Neural progenitor cell (in vitro differentiated cells): ENCODE data around the gene USP17L15. TPM values are rescaled to one million over a fixed set of nuclear protein-coding genes. Genes with fewer than 3 reads are reported as not detected.
A peak's percentile ranks its signal among the peaks of the same experiment; 100 is the strongest.
"Not testable (repeated sequence)": the region's sequence is repeated elsewhere in the genome, so short reads cannot be mapped to it uniquely, and the experiment has no call there.

ENCODE experiments used
- DNase-seq: peaks from one replicate; pipeline ENCODE4 v3.0.0-alpha.2; 2016; ENCODE audit warnings: low spot score
- H2AFZ ChIP-seq: fragments of 200-600 bp; sonication (generic); replicated peaks from 2 replicates; pipeline ENCODE4 v1.6.1; 2016; ENCODE audit warnings: antibody characterized with exemption
- H3F3A ChIP-seq: fragments of 200-600 bp; sonication (generic); 2 replicates; pipeline ENCODE4 v1.6.1; 2016; ENCODE audit warnings: antibody characterized with exemption, low read depth
- H3K27ac ChIP-seq: fragments of 200-600 bp; sonication (generic); 2 replicates; pipeline ENCODE4 v1.5.1; 2016; ENCODE audit warnings: mild to moderate bottlenecking
- H3K27me3 ChIP-seq: fragments of 200-600 bp; sonication (generic); 2 replicates; pipeline ENCODE4 v1.6.1; 2016; ENCODE audit warnings: mild to moderate bottlenecking, moderate library complexity
- H3K36me3 ChIP-seq: fragments of 200-600 bp; sonication (generic); 2 replicates; pipeline ENCODE4 v1.5.1; 2016
- H3K4me1 ChIP-seq: fragments of 200-600 bp; sonication (generic); 2 replicates; pipeline ENCODE4 v1.6.1; 2016; ENCODE audit warnings: mixed run types
- H3K4me2 ChIP-seq: fragments of 200-600 bp; sonication (generic); 2 replicates; pipeline ENCODE4 v1.6.1; 2016
- H3K4me3 ChIP-seq: fragments of 200-600 bp; sonication (generic); 2 replicates; pipeline ENCODE4 v1.5.1; 2016
- H3K79me2 ChIP-seq: fragments of 200-600 bp; sonication (generic); 2 replicates; pipeline ENCODE4 v1.6.1; 2016; ENCODE audit warnings: low read depth
- H3K9ac ChIP-seq: fragments of 200-600 bp; sonication (generic); 2 replicates; pipeline ENCODE4 v1.6.1; 2016
- H3K9me3 ChIP-seq: fragments of 200-600 bp; sonication (generic); 2 replicates; pipeline ENCODE4 v1.5.1; 2016; ENCODE audit warnings: low read depth
- H4K20me1 ChIP-seq: fragments of 200-600 bp; sonication (generic); 2 replicates; pipeline ENCODE4 v1.6.1; 2016; ENCODE audit warnings: low read depth
- H3K27ac Mint-ChIP-seq: 3 replicates; pipeline ENCODE4 v1.8.0; 2021; ENCODE audit warnings: mixed read lengths
- H3K27me3 Mint-ChIP-seq: 2 replicates; pipeline ENCODE4 v1.8.0; 2022; ENCODE audit warnings: low read depth, mild to moderate bottlenecking, inconsistent platforms, moderate library complexity, mixed read lengths; ENCODE audit not compliant: insufficient read depth
- H3K36me3 Mint-ChIP-seq: 3 replicates; pipeline ENCODE4 v1.8.0; 2021; ENCODE audit warnings: mixed read lengths
- H3K4me1 Mint-ChIP-seq: 3 replicates; pipeline ENCODE4 v1.8.0; 2021; ENCODE audit warnings: mixed read lengths
- H3K4me3 Mint-ChIP-seq: 3 replicates; pipeline ENCODE4 v1.8.0; 2021; ENCODE audit warnings: mild to moderate bottlenecking, moderate library complexity, mixed read lengths
- H3K9me3 Mint-ChIP-seq: 3 replicates; pipeline ENCODE4 v1.8.0; 2020; ENCODE audit warnings: mixed read lengths
- total RNA-seq: library from RNA; depleted of rRNA; stranded (reverse); fragments of >200 nt; gene quantifications from 2 replicates; pipeline ENCODE4 v1.2.3, GENCODE V29; 2015; ENCODE audit warnings: low replicate concordance

Gene USP17L15
- total RNA-seq, 1 donor from 2014 or later = not detected

DNA sequence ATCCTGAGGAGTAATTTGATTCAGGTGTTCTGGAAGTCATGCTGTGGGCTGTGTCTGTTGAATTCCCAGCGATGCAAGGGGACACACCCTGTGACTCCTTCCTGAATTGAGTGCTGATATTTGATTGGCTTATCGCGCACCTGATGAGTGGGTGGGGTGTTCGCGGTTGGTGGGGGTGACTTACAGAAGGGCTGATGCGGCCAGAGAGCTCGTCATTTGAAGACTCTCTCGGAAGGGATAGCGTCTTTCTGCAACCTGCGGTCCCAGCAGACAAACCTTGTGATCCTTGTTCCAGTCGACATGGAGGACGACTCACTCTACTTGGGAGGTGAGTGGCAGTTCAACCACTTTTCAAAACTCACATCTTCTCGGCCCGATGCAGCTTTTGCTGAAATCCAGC lies 9.4 kb downstream of the USP17L15 start, which contains the start of gene USP17L17:
Gene USP17L17, plus strand, starts transcription at position 301 of the 400 bp plus-strand sequence. Its CDS starts 0 bp downstream, at position 301.
- H3K36me3 ChIP-seq, H3K4me1 ChIP-seq, H3K9me3 Mint-ChIP-seq, H3K36me3 Mint-ChIP-seq, H4K20me1 ChIP-seq, H2AFZ ChIP-seq, H3K27me3 ChIP-seq, H3K79me2 ChIP-seq, H3K9me3 ChIP-seq, H3K4me1 Mint-ChIP-seq, H3K4me3 Mint-ChIP-seq, H3K27me3 Mint-ChIP-seq, H3K27ac Mint-ChIP-seq, H3K4me3 ChIP-seq, H3F3A ChIP-seq, H3K9ac ChIP-seq, H3K4me2 ChIP-seq, H3K27ac ChIP-seq, DNase-seq: not testable (repeated sequence)

DNA sequence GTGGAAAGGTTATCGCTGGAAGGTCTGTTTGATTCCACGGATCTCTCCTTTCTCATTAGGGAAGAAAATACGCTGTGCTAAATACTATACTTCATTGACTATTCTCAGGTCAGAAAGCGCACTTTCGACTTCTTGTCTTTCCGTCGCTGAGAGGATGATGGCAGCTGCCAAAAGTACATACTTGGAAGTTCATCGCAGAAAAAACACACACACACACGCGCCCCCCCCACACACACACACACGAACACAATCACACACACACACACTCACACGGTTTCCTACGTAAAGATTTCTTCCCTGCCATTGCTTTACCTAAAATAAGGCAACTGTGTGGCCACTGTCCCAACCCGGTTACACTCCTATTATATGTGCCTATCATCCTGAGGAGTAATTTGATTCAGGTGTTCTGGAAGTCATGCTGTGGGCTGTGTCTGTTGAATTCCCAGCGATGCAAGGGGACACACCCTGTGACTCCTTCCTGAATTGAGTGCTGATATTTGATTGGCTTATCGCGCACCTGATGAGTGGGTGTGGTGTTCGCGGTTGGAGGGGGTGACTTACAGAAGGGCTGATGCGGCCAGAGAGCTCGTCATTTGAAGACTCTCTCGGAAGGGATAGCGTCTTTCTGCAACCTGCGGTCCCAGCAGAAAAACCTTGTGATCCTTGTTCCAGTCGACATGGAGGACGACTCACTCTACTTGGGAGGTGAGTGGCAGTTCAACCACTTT lies 13.9 kb downstream of the USP17L15 start, which contains the start of gene USP17L18:
Gene USP17L18, plus strand, starts transcription at position 678 of the 728 bp plus-strand sequence. Its CDS starts 0 bp downstream, at position 678.
- H3K79me2 ChIP-seq, H3K9ac ChIP-seq, H3K36me3 ChIP-seq, H3K4me2 ChIP-seq, H3K4me3 ChIP-seq, H3K9me3 ChIP-seq, H3K9me3 Mint-ChIP-seq, H3K27me3 ChIP-seq, H4K20me1 ChIP-seq, H3K4me1 ChIP-seq, H3K27ac Mint-ChIP-seq, H3K4me3 Mint-ChIP-seq, H3K27ac ChIP-seq, H2AFZ ChIP-seq, H3F3A ChIP-seq, H3K4me1 Mint-ChIP-seq, H3K36me3 Mint-ChIP-seq, H3K27me3 Mint-ChIP-seq: not testable (repeated sequence)
- DNase-seq = peak; percentile 0

DNA sequence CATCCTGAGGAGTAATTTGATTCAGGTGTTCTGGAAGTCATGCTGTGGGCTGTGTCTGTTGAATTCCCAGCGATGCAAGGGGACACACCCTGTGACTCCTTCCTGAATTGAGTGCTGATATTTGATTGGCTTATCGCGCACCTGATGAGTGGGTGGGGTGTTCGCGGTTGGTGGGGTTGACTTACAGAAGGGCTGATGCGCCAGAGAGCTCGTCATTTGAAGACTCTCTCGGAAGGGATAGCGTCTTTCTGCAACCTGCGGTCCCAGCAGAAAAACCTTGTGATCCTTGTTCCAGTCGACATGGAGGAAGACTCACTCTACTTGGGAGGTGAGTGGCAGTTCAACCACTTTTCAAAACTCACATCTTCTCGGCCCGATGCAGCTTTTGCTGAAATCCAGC lies 18.9 kb downstream of the USP17L15 start, which contains the start of gene USP17L19:
Gene USP17L19, plus strand, starts transcription at position 301 of the 400 bp plus-strand sequence. Its CDS starts 0 bp downstream, at position 301.
- H3K27me3 Mint-ChIP-seq, H3K4me1 Mint-ChIP-seq, H3F3A ChIP-seq, H3K27me3 ChIP-seq, H3K4me3 ChIP-seq, H3K9me3 Mint-ChIP-seq, H3K4me3 Mint-ChIP-seq, H3K4me1 ChIP-seq, H3K9me3 ChIP-seq, H2AFZ ChIP-seq, H3K27ac Mint-ChIP-seq, H4K20me1 ChIP-seq, H3K9ac ChIP-seq, H3K36me3 ChIP-seq, H3K4me2 ChIP-seq, H3K36me3 Mint-ChIP-seq, DNase-seq, H3K27ac ChIP-seq, H3K79me2 ChIP-seq: not testable (repeated sequence)

DNA sequence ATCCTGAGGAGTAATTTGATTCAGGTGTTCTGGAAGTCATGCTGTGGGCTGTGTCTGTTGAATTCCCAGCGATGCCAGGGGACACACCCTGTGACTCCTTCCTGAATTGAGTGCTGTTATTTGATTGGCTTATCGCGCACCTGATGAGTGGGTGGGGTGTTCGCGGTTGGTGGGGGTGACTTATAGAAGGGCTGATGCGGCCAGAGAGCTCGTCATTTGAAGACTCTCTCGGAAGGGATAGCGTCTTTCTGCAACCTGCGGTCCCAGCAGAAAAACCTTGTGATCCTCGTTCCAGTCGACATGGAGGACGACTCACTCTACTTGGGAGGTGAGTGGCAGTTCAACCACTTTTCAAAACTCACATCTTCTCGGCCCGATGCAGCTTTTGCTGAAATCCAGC lies 23.6 kb downstream of the USP17L15 start, which contains the start of gene USP17L20:
Gene USP17L20, plus strand, starts transcription at position 301 of the 400 bp plus-strand sequence. Its CDS starts 0 bp downstream, at position 301.
- H3K4me2 ChIP-seq, H3K27ac Mint-ChIP-seq, H3K4me1 ChIP-seq, DNase-seq, H3K27me3 ChIP-seq, H3K27ac ChIP-seq, H3K36me3 Mint-ChIP-seq, H3K36me3 ChIP-seq, H2AFZ ChIP-seq, H3F3A ChIP-seq, H3K4me3 ChIP-seq, H3K27me3 Mint-ChIP-seq, H3K9me3 ChIP-seq, H3K79me2 ChIP-seq, H3K4me1 Mint-ChIP-seq, H4K20me1 ChIP-seq, H3K4me3 Mint-ChIP-seq, H3K9ac ChIP-seq, H3K9me3 Mint-ChIP-seq: not testable (repeated sequence)

DNA sequence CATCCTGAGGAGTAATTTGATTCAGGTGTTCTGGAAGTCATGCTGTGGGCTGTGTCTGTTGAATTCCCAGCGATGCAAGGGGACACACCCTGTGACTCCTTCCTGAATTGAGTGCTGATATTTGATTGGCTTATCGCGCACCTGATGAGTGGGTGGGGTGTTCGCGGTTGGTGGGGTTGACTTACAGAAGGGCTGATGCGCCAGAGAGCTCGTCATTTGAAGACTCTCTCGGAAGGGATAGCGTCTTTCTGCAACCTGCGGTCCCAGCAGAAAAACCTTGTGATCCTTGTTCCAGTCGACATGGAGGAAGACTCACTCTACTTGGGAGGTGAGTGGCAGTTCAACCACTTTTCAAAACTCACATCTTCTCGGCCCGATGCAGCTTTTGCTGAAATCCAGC lies 28.4 kb downstream of the USP17L15 start, which contains the start of gene USP17L21:
Gene USP17L21, plus strand, starts transcription at position 301 of the 400 bp plus-strand sequence. Its CDS starts 0 bp downstream, at position 301.
- not testable (repeated sequence) for H3K9me3 Mint-ChIP-seq, H3K4me1 ChIP-seq, H3K36me3 ChIP-seq, H4K20me1 ChIP-seq, H3K27ac Mint-ChIP-seq, H3K4me1 Mint-ChIP-seq, H3K4me2 ChIP-seq, H3K4me3 Mint-ChIP-seq, H3K27me3 Mint-ChIP-seq, H3K27ac ChIP-seq, H3K27me3 ChIP-seq, H3K79me2 ChIP-seq, H3K9me3 ChIP-seq, H3K9ac ChIP-seq, H2AFZ ChIP-seq, H3F3A ChIP-seq, H3K36me3 Mint-ChIP-seq, H3K4me3 ChIP-seq, DNase-seq

DNA sequence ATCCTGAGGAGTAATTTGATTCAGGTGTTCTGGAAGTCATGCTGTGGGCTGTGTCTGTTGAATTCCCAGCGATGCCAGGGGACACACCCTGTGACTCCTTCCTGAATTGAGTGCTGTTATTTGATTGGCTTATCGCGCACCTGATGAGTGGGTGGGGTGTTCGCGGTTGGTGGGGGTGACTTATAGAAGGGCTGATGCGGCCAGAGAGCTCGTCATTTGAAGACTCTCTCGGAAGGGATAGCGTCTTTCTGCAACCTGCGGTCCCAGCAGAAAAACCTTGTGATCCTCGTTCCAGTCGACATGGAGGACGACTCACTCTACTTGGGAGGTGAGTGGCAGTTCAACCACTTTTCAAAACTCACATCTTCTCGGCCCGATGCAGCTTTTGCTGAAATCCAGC lies 33.1 kb downstream of the USP17L15 start, which contains the start of gene USP17L22:
Gene USP17L22, plus strand, starts transcription at position 301 of the 400 bp plus-strand sequence. Its CDS starts 0 bp downstream, at position 301.
- H3K4me1 Mint-ChIP-seq, H3K36me3 Mint-ChIP-seq, H3K9ac ChIP-seq, H3K27ac Mint-ChIP-seq, H4K20me1 ChIP-seq, H3K36me3 ChIP-seq, H3K9me3 ChIP-seq, H3K4me2 ChIP-seq, H3K27me3 ChIP-seq, H3K4me3 Mint-ChIP-seq, H3K4me3 ChIP-seq, H3F3A ChIP-seq, H3K79me2 ChIP-seq, DNase-seq, H3K27me3 Mint-ChIP-seq, H2AFZ ChIP-seq, H3K9me3 Mint-ChIP-seq, H3K4me1 ChIP-seq, H3K27ac ChIP-seq: not testable (repeated sequence)

DNA sequence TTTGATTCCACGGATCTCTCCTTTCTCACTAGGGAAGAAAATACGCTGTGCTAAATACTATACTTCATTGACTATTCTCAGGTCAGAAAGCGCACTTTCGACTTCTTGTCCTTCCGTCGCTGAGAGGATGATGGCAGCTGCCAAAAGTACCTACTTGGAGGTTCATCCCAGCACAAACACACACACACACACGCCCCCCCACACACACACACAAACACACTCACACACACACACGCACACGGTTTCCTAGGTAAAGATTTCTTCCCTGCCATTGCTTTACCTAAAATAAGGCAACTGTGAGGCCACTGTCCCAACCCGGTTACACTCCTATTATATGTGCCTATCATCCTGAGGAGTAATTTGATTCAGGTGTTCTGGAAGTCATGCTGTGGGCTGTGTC lies 37.5 kb downstream of the USP17L15 start:
- not testable (repeated sequence) for H3K79me2 ChIP-seq, H3K4me1 Mint-ChIP-seq, H3K27ac ChIP-seq, H3K4me3 Mint-ChIP-seq, H3K4me2 ChIP-seq, H3K4me1 ChIP-seq, H3K27me3 Mint-ChIP-seq, H3K9me3 Mint-ChIP-seq, H3F3A ChIP-seq, H3K27ac Mint-ChIP-seq, DNase-seq, H3K9ac ChIP-seq, H3K27me3 ChIP-seq, H2AFZ ChIP-seq, H3K36me3 ChIP-seq, H3K36me3 Mint-ChIP-seq, H4K20me1 ChIP-seq, H3K9me3 ChIP-seq, H3K4me3 ChIP-seq
